Type B pancreatic cell (in vitro differentiated cells): ENCODE data around the gene FUCA2. TPM values are rescaled to one million over a fixed set of nuclear protein-coding genes. Genes with fewer than 3 reads are reported as not detected.
A peak's percentile ranks its signal among the peaks of the same experiment; 100 is the strongest.

Source experiments
- DNase-seq: peaks from one replicate; pipeline ENCODE4 v3.0.0; 2021; ENCODE audit warnings: mixed read lengths; ENCODE audit not compliant: unreplicated experiment; ENCODE audit errors: extremely low spot score
- H3K27ac Mint-ChIP-seq: 2 replicates; pipeline ENCODE4 v1.8.0; 2021; ENCODE audit warnings: mild to moderate bottlenecking, mixed read lengths
- H3K27me3 Mint-ChIP-seq: 2 replicates; pipeline ENCODE4 v1.8.0; 2021; ENCODE audit warnings: mixed read lengths
- H3K36me3 Mint-ChIP-seq: 2 replicates; pipeline ENCODE4 v1.8.0; 2021; ENCODE audit warnings: mixed read lengths
- H3K4me1 Mint-ChIP-seq: one replicate; pipeline ENCODE4 v1.8.0; 2021; ENCODE audit warnings: mixed read lengths; ENCODE audit not compliant: unreplicated experiment
- H3K4me3 Mint-ChIP-seq: 2 replicates; pipeline ENCODE4 v1.8.0; 2021; ENCODE audit warnings: mild to moderate bottlenecking, mixed read lengths
- H3K9me3 Mint-ChIP-seq: 2 replicates; pipeline ENCODE4 v1.8.0; 2021; ENCODE audit warnings: mixed read lengths
- CTCF ChIP-seq: fragments of 200-600 bp; sonication (generic); conservative IDR thresholded peaks from 2 replicates; pipeline ENCODE4 v1.5.0; 2021; ENCODE audit warnings: antibody characterized with exemption, mild to moderate bottlenecking
- total RNA-seq: library from RNA; stranded (reverse); gene quantifications from 2 replicates; pipeline ENCODE4 v1.2.1, GENCODE V29; 2021; ENCODE audit warnings: low replicate concordance

The FUCA2 gene
- total RNA-seq, 1 donor from 2014 or later = 48.0 TPM

GRCh38 chr6:143536461-143536865, 24.9 kb upstream of the FUCA2 start:
- peak; percentile 74 for DNase-seq
- no peak for TF ChIP-seq CTCF
- H3K27me3 Mint-ChIP-seq = peaks cover 14% of the 10 kb centered on the region
- H3K9me3 Mint-ChIP-seq = no peaks in the 10 kb centered on the region
- peaks cover 10% of the 10 kb centered on the region for H3K4me1 Mint-ChIP-seq
- H3K36me3 Mint-ChIP-seq = no peaks in the 10 kb centered on the region
- peak overlapping the region; percentile 87 for H3K4me3 Mint-ChIP-seq
- H3K27ac Mint-ChIP-seq = peak overlapping the region; percentile 82

- H3K4me1 Mint-ChIP-seq = peaks cover 10% of the 10 kb centered on the region
- H3K9me3 Mint-ChIP-seq = no peaks in the 10 kb centered on the region
- peak overlapping the region; percentile 82 for H3K27ac Mint-ChIP-seq
- TF ChIP-seq CTCF = no peak
- peak overlapping the region; percentile 51 for H3K4me3 Mint-ChIP-seq
- no peaks in the 10 kb centered on the region for H3K36me3 Mint-ChIP-seq
- H3K27me3 Mint-ChIP-seq = peaks cover 14% of the 10 kb centered on the region
- DNase-seq = no peak
Measured at GRCh38 chr6:143535189-143535614, 23.7 kb upstream of the FUCA2 start.

GRCh38 chr6:143531720-143532499, 20.4 kb upstream of the FUCA2 start:
- H3K4me1 Mint-ChIP-seq = peaks cover 5% of the 10 kb centered on the region
- H3K36me3 Mint-ChIP-seq = no peaks in the 10 kb centered on the region
- no peaks in the 10 kb centered on the region for H3K9me3 Mint-ChIP-seq
- no peak overlapping the region for H3K27ac Mint-ChIP-seq
- peaks cover 8% of the 10 kb centered on the region for H3K27me3 Mint-ChIP-seq
- DNase-seq = no peak
- no peak overlapping the region for H3K4me3 Mint-ChIP-seq
- TF ChIP-seq CTCF = no peak

GRCh38 chr6:143529095-143529494, 17.6 kb upstream of the FUCA2 start:
- peak; percentile 24 for TF ChIP-seq CTCF
- Mint-ChIP-seq H3K4me3 (no peak overlapping the region), H3K27me3 (no peaks in the 10 kb centered on the region), H3K36me3 (no peaks in the 10 kb centered on the region), H3K27ac (no peak overlapping the region), H3K9me3 (no peaks in the 10 kb centered on the region), H3K4me1 (no peaks in the 10 kb centered on the region)
- no peak for DNase-seq

GRCh38 chr6:143528164-143528811, 16.8 kb upstream of the FUCA2 start:
- no peaks in the 10 kb centered on the region for H3K27me3 Mint-ChIP-seq
- H3K4me1 Mint-ChIP-seq = no peaks in the 10 kb centered on the region
- H3K9me3 Mint-ChIP-seq = no peaks in the 10 kb centered on the region
- H3K36me3 Mint-ChIP-seq = no peaks in the 10 kb centered on the region
- TF ChIP-seq CTCF = no peak
- H3K27ac Mint-ChIP-seq = no peak overlapping the region
- H3K4me3 Mint-ChIP-seq = no peak overlapping the region
- DNase-seq = no peak
